HG03439 (cell line): Measurements from ENCODE around the gene YTHDC2.

ENCODE experiments used
- ATAC-seq: cut with Tn5 transposase; IDR thresholded peaks from one replicate; pipeline ENCODE4 v1.9.1; 2021; ENCODE audit warnings: mild to moderate bottlenecking, moderate library complexity; ENCODE audit not compliant: unreplicated experiment

Gene YTHDC2

GRCh38 chr5:113519412-113519811, 5.9 kb downstream of the YTHDC2 start:
- ATAC-seq = no peak

- peak; percentile 51 for ATAC-seq
Measured at GRCh38 chr5:113520429-113520828, 6.9 kb downstream of the YTHDC2 start.

- no peak for ATAC-seq
Measured at GRCh38 chr5:113520899-113521298, 7.4 kb downstream of the YTHDC2 start.

- no peak for ATAC-seq
Measured at GRCh38 chr5:113523168-113523567, 9.7 kb downstream of the YTHDC2 start.

- ATAC-seq = no peak
Measured at GRCh38 chr5:113524927-113525326, 11.4 kb downstream of the YTHDC2 start.

GRCh38 chr5:113526421-113526820, 12.9 kb downstream of the YTHDC2 start:
- ATAC-seq = no peak

GRCh38 chr5:113527746-113528145, 14.3 kb downstream of the YTHDC2 start:
- ATAC-seq = no peak

- no peak for ATAC-seq
Measured at GRCh38 chr5:113531481-113532159, 18.1 kb downstream of the YTHDC2 start.

GRCh38 chr5:113538313-113538712, 24.8 kb downstream of the YTHDC2 start:
- no peak for ATAC-seq

- ATAC-seq = no peak
Measured at GRCh38 chr5:113546703-113547183, 33.2 kb downstream of the YTHDC2 start.

GRCh38 chr5:113548396-113548795, 34.9 kb downstream of the YTHDC2 start:
- ATAC-seq = no peak

GRCh38 chr5:113552137-113552536, 38.6 kb downstream of the YTHDC2 start:
- no peak for ATAC-seq

GRCh38 chr5:113552620-113553019, 39.1 kb downstream of the YTHDC2 start:
- no peak for ATAC-seq

- no peak for ATAC-seq
Measured at GRCh38 chr5:113562828-113563400, 49.4 kb downstream of the YTHDC2 start.

- ATAC-seq = no peak
Measured at GRCh38 chr5:113569396-113569795, 55.9 kb downstream of the YTHDC2 start.

GRCh38 chr5:113572716-113573115, 59.2 kb downstream of the YTHDC2 start:
- no peak for ATAC-seq

GRCh38 chr5:113574417-113574816, 60.9 kb downstream of the YTHDC2 start:
- no peak for ATAC-seq

- no peak for ATAC-seq
Measured at GRCh38 chr5:113575074-113575473, 61.6 kb downstream of the YTHDC2 start.

- no peak for ATAC-seq
Measured at GRCh38 chr5:113578091-113578490, 64.6 kb downstream of the YTHDC2 start.

- no peak for ATAC-seq
Measured at GRCh38 chr5:113581388-113581787, 67.9 kb downstream of the YTHDC2 start.

GRCh38 chr5:113598150-113598549, 84.7 kb downstream of the YTHDC2 start:
- ATAC-seq = no peak

GRCh38 chr5:113598926-113599325, 85.4 kb downstream of the YTHDC2 start:
- no peak for ATAC-seq
